Head of caudate nucleus (tissue), 42 donors: ENCODE measurements around the gene SNRNP200.

Experiments
- DNase-seq, 42 donors: peaks; one replicate each; pipeline versions ENCODE4 v3.0.0 to v3.0.0-alpha.2; 2020 to 2021; ENCODE audit warnings: mixed read lengths in 7 of 42
- intact Hi-C: fragments of 100-400 bp; cut with DNase I; formaldehyde crosslinking; loops from one replicate; pipeline ENCODE4 v1.15.0; 2022

SNRNP200 gene

DNA sequence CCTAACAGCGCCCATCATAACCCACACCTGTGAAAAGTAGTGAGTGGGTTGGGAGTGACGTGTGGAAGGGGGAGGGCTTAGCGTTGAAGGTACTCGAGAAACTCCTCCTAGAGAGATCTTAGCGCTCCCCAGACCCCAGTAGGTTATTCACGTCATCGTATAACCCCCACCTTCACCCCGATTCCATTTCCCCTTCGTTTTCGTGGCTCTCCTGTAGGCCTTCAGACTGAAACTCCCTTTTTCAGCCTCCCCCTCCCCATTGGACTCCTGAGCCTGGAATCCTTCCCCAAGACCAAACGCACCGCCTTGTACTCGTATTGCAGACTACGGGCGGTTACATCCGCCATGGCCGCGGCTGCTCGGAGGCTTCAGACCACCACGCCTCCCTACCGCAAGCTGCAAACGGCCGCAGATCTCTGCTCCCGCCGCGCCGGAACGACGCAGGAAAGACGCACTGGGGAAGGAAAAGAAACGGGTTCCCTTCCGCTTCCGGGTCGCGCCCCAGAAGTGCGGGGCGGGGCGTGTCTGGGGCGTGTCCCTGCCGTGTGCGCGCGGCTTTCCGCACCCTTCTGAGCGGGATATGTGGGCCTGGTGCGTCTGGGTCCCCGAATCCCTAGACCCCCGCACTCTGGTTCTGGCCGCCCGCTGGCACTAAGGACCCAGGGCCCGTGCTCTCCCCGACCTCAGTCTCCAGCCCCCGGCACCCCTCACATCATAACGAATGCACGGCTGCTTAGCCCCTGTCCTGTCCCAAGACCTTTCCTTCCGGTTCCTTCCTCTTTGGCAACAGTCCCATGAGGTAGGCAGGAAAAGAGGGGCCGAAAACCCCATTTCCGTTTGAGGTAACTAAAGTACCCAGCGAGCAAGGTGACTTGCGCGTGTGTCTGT is at the start of gene SNRNP200:
TSS of gene SNRNP200 (minus strand) at position 456 of the 888 bp plus-strand sequence. CDS start at position 347, 109 bp downstream.
- intact Hi-C loops: loop anchor here (5.0 kb wide), 1 partner anchor 202 kb away; the partner anchor contains the start of gene NEURL3
- peak; percentile 79 to 97 (median 94) for DNase-seq

DNA sequence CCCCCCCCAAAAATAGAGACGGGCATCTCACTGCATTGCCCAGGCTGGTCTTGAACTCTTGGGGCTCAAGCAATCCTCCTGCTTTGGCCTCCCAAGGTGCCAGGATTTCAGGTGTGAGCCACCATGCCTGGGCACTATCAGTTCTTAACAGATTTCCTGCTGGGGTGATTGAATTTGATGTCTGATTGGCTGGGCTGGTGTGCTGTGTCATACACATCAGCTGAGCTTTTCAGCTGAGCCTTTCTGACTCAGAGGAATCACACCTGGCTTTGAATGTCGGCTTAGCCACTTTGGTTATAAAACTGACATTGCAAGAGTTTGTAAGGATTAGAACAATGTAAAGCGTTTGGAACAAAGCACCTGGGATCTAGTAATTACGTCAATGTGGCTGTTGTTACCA is 49.1 kb upstream of the SNRNP200 start:
- DNase-seq: no peak
- intact Hi-C loops: no loop called here

DNA sequence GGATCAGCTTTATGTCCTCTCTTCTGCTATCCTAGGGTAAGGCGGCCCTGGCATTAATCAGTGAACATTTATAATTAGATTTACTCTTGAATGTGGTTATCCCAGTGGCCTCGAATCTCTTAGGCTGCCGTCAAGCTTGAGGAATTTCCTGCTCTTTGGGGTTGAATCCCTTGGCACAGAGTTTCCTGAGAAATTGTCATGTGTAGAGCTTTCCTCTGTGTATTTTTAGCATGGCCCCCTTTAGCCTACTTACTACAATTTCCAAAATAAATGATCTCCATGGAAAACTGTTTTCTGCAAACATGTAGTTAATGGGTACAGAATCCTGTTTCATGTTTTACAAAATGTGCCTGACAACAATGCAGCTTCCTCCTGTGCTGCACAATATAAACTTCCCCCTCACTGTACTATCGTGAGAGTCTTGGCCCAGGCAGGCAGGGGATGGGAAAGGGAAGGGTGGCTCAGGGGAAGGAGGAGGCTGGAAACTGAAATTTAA is 48.3 kb upstream of the SNRNP200 start:
- no peak for DNase-seq
- intact Hi-C loops: no loop called here

DNA sequence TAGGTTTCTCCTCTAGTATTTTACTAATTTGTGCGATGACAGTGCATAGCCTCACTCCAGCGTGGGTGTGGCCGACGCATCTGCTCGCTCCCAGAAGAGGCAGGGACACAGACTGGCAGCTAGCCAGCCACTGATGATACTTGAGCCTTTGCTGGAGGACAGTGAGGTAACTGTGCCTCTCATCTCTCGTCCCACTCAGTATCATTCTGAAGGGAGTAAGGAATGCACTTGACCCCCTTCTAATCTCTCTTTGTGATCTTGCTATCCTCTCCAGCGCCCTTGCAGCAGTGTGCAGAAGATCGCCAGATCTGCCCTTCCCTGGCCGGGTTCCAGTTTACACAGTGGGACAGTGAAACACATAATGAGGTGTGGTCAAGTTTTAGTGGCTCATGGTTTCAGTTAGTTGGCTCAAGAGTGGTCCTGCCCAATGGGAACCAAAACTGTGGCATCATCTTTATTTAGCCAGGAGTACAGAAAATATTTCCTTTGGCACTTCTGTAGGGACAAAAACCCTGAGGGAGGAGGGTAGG is 47.8 kb upstream of the SNRNP200 start:
- DNase-seq: peak in 35 of 42 donors; percentile 16 to 81 (median 45)
- intact Hi-C loops: no loop called here

DNA sequence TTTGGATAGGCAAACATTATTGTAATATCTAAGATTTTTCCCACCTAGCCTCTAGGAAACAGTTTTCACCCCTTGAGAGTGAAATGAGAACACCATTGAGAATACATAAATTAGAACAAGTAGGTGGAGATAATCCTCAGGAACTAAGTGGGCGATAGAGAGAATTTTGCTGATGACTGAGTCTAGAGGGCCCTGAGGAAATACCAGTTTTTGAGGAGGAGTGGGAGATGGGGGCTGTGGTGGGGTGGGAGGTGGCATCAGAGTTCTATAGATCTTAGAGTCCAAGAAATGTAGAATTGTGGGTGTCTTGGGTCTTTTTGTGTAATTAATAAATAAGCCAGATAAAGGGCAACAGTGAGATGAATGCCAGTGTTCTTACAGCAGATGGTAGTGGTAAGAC is 42.0 kb upstream of the SNRNP200 start:
- intact Hi-C loops: no loop called here
- peak in 1 of 42 donors; percentile 21 for DNase-seq

DNA sequence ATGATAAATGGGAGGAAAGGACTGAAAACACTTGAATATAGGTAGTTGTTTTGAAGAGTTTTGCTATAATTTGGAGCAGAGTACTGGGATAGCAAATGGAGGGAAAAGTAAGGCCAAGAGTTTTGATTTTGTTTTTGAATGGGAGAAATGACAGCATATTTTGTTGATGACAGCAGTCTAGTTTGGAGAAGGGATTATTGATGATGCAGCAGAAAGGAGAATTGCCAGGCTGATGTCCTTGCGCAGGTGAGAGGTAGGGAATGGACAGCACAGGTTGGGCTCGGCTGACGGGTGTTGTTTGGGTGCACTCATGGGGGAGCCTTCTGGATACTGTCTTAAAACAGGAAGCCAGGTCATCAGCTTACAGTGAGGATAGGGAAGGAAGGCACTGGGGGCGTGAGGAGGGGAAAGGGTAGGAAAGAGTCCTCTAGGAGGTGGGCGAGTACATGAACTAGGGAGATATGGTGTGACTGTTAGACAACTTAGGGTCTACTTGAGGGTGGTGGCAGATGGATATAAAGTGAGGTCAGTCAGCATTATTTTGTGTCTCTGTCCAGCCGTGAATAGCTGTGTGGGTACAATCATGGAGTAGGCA is 40.6 kb upstream of the SNRNP200 start:
- no peak for DNase-seq
- intact Hi-C loops: no loop called here

DNA sequence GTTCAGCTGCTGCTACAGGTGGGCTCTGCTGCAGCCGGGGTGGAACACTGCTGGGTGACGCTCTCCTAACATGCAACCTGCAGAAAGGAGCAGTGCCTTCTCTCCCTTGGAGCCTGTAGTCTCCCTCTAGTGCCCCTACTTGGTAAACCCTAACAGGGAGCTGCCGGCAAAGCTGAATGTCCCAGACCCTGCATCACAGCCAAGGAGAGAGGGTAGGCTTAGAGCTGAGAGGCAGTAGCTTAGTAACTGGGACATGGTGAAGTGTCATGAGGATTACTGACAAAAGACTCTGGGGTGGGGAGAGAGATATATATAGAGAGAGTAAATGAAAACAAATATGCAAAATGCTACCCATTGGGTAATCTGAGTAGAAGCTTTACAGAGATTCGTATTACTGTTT is 40.1 kb upstream of the SNRNP200 start:
- intact Hi-C loops: no loop called here
- DNase-seq: peak in 7 of 42 donors; percentile 27 to 64 (median 34)

DNA sequence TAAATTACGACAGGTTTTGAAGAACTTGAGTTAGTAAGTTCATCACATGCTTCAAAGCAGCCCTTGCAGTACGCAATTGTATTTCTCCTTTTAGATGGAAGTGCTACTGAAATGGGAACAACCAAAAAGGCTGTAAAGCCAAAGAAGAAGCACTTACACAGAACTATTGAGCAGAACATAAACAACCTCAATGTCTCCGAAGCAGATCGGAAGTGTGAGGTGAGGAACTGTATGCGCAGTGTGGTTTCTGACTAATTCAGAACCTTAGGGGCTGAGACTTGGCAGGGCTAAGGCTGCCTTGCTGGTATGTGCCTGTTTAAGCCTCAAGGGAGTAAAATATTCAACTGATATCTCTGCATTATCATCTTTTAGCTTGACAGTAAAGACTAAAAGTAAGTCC is 38.7 kb upstream of the SNRNP200 start:
- intact Hi-C loops: no loop called here

DNA sequence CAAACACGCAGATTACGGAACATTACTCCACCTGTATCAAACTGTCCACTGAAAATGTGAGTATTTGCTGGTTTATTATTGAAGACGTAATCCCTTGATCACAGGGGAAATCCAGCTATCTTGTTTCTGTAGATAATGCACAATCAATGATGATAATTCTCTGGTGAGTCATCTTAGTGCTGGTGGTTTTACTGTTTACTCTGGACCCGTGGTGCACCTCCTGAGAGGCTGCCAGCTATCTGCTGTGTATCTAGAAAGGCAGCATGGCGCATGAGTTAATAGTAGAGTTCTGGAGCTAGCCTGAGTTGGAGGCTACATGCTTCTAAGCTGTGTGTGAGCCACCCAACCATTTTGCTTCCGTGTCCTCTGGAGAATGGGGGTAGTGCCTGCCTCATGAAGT is 36.7 kb upstream of the SNRNP200 start:
- DNase-seq: no peak
- intact Hi-C loops: no loop called here

More for the DNA sequence above, 38.7 kb upstream of the SNRNP200 start:
- DNase-seq: peak in 2 of 42 donors; percentile 11 to 15

DNA sequence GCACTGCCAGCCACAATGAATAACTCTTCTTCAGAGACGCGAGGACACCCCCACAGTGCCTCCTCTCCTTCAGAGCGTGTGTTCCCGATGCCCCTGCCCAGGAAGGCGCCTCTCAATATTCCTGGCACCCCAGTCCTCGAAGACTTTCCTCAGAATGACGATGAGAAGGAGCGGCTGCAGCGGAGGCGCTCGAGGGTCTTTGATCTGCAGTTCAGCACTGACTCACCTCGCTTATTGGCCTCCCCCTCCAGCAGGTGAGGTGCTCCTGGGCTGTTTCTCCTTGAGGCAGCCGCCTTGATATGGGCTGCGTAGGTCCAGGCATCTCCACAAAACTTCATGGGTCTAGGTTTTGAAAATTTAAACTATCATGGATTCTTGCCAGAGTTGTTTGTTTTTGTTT is 36.3 kb upstream of the SNRNP200 start:
- intact Hi-C loops: no loop called here
- no peak for DNase-seq

DNA sequence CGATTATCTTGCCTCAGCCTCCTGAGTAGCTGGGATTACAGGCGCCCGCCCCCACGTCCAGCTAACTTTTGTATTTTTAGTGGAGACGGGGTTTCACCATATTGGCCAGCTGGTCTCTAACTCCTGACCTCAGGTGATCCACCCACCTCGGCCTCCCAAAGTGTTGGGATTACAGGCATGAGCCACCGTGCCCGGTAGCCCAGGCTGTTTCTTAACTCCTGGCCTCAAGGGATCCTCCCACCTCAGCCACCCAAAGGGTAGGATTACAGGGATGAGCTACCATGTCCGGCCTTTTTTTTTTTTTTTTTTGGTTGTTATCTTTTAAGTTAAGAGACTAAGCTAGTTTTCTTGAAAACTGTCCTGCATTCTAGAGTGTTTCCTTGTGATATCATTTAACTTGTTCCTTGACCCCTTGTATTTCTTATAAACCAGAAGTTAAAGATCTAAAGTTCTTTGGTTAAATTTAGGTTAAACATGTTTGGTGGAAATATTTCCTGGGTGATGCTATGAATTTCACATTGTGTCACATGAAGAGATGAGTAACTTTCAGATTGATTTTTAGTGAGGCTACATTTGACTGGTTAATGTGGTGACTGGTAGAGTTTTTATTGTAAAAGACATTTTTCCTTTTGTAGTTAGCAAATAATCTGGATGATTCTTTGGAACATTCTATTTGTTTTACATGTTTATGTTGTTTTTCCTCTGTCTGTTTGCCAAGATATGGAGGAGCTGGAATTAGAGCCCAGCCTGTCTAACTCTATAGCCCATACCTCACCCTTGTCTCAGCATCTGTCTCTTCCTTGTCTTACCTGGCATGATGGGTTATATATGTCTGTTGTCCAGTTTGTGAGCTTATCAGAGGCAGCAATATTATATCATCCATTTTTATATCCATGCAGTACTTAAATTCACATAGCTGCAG is 35.4 kb upstream of the SNRNP200 start:
- intact Hi-C loops: no loop called here
- no peak for DNase-seq

DNA sequence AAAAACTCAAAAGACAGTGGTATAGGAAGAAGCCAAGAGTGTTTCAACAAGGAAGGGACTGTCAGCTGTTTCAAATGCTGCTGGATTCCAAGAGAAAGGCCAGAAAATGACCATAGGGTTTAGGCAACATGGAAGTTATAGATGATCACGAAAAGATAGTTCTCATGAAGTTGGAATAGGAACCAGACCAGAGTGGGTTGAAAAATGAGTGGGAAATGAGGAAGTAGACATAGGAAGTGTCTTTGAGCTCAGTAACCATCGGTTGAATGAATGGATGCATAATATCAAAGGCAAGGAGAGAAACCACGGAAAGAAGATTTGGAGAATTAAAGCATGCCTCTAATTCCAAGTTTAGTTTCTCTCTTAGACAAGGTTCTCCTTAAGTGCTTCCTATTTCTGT is 31.5 kb upstream of the SNRNP200 start:
- DNase-seq: no peak
- intact Hi-C loops: loop anchor here (2.0 kb wide), 1 partner anchor 74 kb away; no protein-coding TSS in a partner anchor

DNA sequence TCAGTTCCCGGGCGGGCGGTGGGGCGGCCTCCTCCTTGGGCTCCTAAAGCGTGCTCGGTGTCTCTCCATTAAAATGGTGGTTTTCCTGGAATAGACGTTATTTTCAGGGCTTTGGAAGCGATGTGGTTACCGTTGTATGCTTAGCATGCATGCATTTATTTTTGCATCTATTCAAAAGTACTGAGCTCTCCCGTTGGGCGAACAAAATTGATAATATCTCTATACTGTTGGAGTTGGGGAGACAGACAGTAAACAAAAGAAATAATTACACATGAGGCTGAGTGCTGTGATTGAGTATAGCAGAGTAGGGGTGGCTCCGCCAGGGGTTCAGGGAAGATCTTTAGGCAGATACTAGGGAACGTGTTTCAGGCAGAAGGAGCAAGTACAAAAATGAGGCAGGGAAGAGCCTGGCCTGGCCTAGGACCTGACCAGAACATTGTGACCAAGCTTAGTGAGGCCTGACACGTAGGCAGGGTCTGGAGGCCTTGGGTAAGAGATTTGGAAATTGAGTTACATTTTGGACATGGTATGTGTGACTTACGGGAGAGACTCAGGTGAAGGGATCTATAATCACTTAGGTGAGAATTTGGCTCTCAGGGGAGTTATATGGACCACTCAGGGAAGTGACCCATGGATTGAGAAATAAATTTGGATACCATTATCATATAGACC is 30.9 kb upstream of the SNRNP200 start:
- intact Hi-C loops: loop anchor here (2.0 kb wide), 1 partner anchor 75 kb away; no protein-coding TSS in a partner anchor
- no peak for DNase-seq

DNA sequence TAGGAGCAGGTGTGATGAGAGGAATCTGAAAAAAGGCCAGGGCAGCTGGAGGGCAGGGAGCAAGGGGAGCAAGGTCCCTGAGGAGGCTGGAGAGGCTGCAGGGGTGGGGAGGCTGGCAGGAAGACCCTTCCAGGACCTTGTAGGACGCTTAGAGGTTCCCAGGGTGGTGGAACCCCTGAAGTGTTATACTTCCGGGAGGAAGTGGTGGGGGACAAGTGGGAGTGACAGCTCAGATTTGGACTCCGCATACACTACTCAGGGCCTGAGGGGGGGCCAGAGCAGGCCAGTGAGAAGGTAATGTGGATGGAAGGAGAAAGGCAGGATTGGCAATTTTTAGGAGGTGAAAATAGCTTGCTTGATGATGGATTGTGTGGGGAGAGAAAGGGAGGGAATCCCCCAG is 28.4 kb upstream of the SNRNP200 start:
- no peak for DNase-seq
- intact Hi-C loops: no loop called here

DNA sequence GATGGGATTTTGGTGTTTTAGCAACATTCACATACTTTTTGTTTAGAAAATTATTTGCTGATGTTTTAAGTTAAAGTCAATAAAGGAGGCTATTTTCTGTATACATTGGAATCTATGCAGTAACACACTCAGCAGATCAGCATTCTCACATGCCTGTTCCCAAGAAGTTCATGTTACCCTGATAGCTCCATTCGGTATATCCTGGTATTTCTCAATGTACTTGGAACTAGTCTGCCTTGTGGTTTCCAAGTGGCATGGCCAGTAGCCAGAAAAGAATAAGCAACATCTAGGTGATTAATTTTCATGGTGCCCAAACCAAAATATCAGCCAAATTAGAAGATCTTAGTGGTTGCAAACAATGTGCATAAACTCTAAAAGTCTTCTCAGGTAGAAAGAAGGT is 25.1 kb upstream of the SNRNP200 start:
- intact Hi-C loops: no loop called here
- DNase-seq: no peak

DNA sequence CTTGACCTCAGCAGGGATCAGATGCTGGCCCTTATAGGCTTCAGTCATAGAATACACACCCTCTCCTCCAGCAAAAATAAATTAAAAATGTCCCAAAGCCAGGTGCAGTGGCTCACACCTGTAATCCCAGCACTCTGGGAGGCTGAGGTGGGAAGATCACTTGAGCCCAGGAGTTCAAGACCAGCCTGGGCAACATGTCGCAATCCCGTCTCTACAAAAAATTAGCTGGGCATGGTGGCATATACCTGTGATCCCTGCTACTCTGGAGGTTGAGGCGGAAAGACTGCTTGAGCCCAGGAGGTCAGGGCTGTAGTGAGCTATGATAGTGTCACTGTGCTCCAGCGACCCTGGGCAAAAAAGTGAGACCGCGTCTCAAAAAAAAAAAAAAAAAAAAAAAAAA is 24.5 kb upstream of the SNRNP200 start:
- intact Hi-C loops: no loop called here
- DNase-seq: no peak

DNA sequence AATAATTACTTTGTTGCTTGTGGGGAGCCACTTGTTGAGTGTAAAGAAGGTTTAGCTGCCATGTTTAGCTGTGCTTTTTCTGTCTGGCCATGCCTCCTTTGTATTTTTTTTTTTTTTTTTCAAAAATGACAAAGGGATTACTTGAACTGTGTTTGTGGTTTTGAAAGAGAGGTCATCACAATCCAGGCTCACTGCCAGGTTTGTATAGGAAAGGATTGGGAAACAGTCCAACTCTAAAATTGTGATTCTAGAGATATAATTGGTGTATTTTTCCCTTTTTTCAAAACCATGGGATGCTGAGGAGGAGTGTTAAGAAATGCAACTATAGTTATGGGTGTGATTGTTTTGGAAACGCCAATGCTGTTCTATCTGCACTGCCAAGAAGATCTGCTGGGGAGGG is 24.1 kb upstream of the SNRNP200 start:
- intact Hi-C loops: no loop called here
- no peak for DNase-seq
